H9 (cell line): ENCODE data around the gene GPD1L. TPM values are rescaled to one million over a fixed set of nuclear protein-coding genes. Genes with fewer than 3 reads are reported as not detected.

Experiments
- DNase-seq: peaks from one replicate; pipeline ENCODE4 v3.0.0-alpha.2; 2017
- H2AFZ ChIP-seq: one replicate; pipeline ENCODE4 v1.6.1; 2013; ENCODE audit warnings: mild to moderate bottlenecking, low read length, control low read depth, moderate library complexity
- H2AK5ac ChIP-seq: 2 replicates; pipeline ENCODE4 v1.6.1; 2013; ENCODE audit warnings: low read length, control low read depth, mixed read lengths; ENCODE audit not compliant: insufficient read length
- H2BK120ac ChIP-seq: one replicate; pipeline ENCODE4 v1.6.1; 2013; ENCODE audit warnings: low read depth, mild to moderate bottlenecking, low read length, control low read depth, inconsistent platforms; ENCODE audit not compliant: poor library complexity, severe bottlenecking
- H2BK12ac ChIP-seq: 2 replicates; pipeline ENCODE4 v1.6.1; 2013; ENCODE audit warnings: low read length, control low read depth, mixed read lengths, low read depth; ENCODE audit not compliant: insufficient read length
- H2BK15ac ChIP-seq: 2 replicates; pipeline ENCODE4 v1.6.1; 2013; ENCODE audit warnings: low read depth, low read length, control low read depth
- H2BK20ac ChIP-seq: one replicate; pipeline ENCODE4 v1.6.1; 2013; ENCODE audit warnings: low read depth, mild to moderate bottlenecking, low read length, control low read depth, inconsistent platforms; ENCODE audit not compliant: poor library complexity, severe bottlenecking
- H2BK5ac ChIP-seq: 2 replicates; pipeline ENCODE4 v1.6.1; 2013; ENCODE audit warnings: low read length, control low read depth, mixed read lengths; ENCODE audit not compliant: insufficient read length
- H3K14ac ChIP-seq: 2 replicates; pipeline ENCODE4 v1.6.1; 2013; ENCODE audit warnings: low read length, control low read depth; ENCODE audit not compliant: insufficient read depth
- H3K18ac ChIP-seq: 2 replicates; pipeline ENCODE4 v1.6.1; 2013; ENCODE audit warnings: low read depth, mild to moderate bottlenecking, mixed read lengths, low read length, control low read depth; ENCODE audit not compliant: insufficient read length
- H3K23ac ChIP-seq: 2 replicates; pipeline ENCODE4 v1.6.1; 2013; ENCODE audit warnings: low read length, control low read depth, mixed read lengths, low read depth; ENCODE audit not compliant: insufficient read length
- H3K23me2 ChIP-seq: 2 replicates; pipeline ENCODE4 v1.6.1; 2013; ENCODE audit warnings: low read depth, mild to moderate bottlenecking, mixed read lengths, low read length, control low read depth; ENCODE audit not compliant: insufficient read length, poor library complexity, severe bottlenecking
- H3K27ac ChIP-seq: 2 replicates; pipeline ENCODE4 v1.5.1; 2013; ENCODE audit warnings: low read length, control low read depth, mixed read lengths, low read depth; ENCODE audit not compliant: insufficient read length
- H3K27me3 ChIP-seq: 2 replicates; pipeline ENCODE4 v1.6.1; 2013; ENCODE audit warnings: low read length, control low read depth, inconsistent platforms; ENCODE audit not compliant: insufficient read depth
- H3K4ac ChIP-seq: 2 replicates; pipeline ENCODE4 v1.6.1; 2013; ENCODE audit warnings: low read depth, mild to moderate bottlenecking, control low read depth, inconsistent platforms, low read length, moderate library complexity
- H3K4me1 ChIP-seq: 2 replicates; pipeline ENCODE4 v1.6.1; 2013; ENCODE audit warnings: low read length, control low read depth, inconsistent platforms; ENCODE audit not compliant: insufficient read depth
- H3K4me2 ChIP-seq: 2 replicates; pipeline ENCODE4 v1.6.1; 2013; ENCODE audit warnings: low read length, control low read depth, mixed read lengths; ENCODE audit not compliant: insufficient read length, insufficient read depth
- H3K56ac ChIP-seq: 2 replicates; pipeline ENCODE4 v1.6.1; 2013; ENCODE audit warnings: low read depth, mild to moderate bottlenecking, mixed read lengths, low read length, control low read depth; ENCODE audit not compliant: insufficient read length
- H3K79me1 ChIP-seq: 2 replicates; pipeline ENCODE4 v1.6.1; 2013; ENCODE audit warnings: low read depth, mild to moderate bottlenecking, moderate library complexity, low read length, control low read depth, inconsistent platforms; ENCODE audit not compliant: insufficient read depth, poor library complexity, severe bottlenecking
- H3K79me2 ChIP-seq: 2 replicates; pipeline ENCODE4 v1.6.1; 2013; ENCODE audit warnings: low read length, control low read depth, inconsistent platforms; ENCODE audit not compliant: insufficient read depth
- H3K9ac ChIP-seq: 2 replicates; pipeline ENCODE4 v1.6.1; 2013; ENCODE audit warnings: low read length, control low read depth, mixed read lengths; ENCODE audit not compliant: insufficient read length; ENCODE audit errors: extremely low read depth
- H3K9me3 ChIP-seq: one replicate; pipeline ENCODE4 v1.6.1; 2013; ENCODE audit warnings: low read depth, low read length, inconsistent platforms; ENCODE audit not compliant: control insufficient read depth
- H3T11ph ChIP-seq: one replicate; pipeline ENCODE4 v1.6.1; 2013; ENCODE audit warnings: mild to moderate bottlenecking, low read length, control low read depth, inconsistent platforms
- H4K20me1 ChIP-seq: one replicate; pipeline ENCODE4 v1.6.1; 2013; ENCODE audit not compliant: control insufficient read depth, insufficient read length, insufficient read depth
- H4K5ac ChIP-seq: 2 replicates; pipeline ENCODE4 v1.6.1; 2013; ENCODE audit warnings: low read depth, mild to moderate bottlenecking, mixed read lengths, low read length, control low read depth; ENCODE audit not compliant: insufficient read length
- H4K8ac ChIP-seq: replicated peaks from 2 replicates; pipeline ENCODE4 v1.6.1; 2013; ENCODE audit warnings: low read length, control low read depth, mixed read lengths, low read depth; ENCODE audit not compliant: insufficient read length
- H4K91ac ChIP-seq: 2 replicates; pipeline ENCODE4 v1.6.1; 2013; ENCODE audit warnings: low read depth, mild to moderate bottlenecking, moderate library complexity, mixed read lengths, low read length, control low read depth; ENCODE audit not compliant: insufficient read length
- H3K27ac Mint-ChIP-seq, 3 experiments: 2 replicates in 2 of 3; 3 replicates in 1 of 3; pipeline ENCODE4 v1.8.0; 2020 to 2021; ENCODE audit warnings: mixed read lengths in 3 of 3, mild to moderate bottlenecking in 1 of 3, moderate library complexity in 1 of 3
- H3K27me3 Mint-ChIP-seq: 2 replicates; pipeline ENCODE4 v1.8.0; 2021; ENCODE audit warnings: low read depth, mild to moderate bottlenecking, moderate library complexity, mixed read lengths
- H3K36me3 Mint-ChIP-seq, 3 experiments: 2 replicates in 2 of 3; 3 replicates in 1 of 3; pipeline ENCODE4 v1.8.0; 2020 to 2021; ENCODE audit warnings: low read depth in 3 of 3, mixed read lengths in 3 of 3; ENCODE audit not compliant: insufficient read depth in 1 of 3
- H3K4me1 Mint-ChIP-seq, 2 experiments: 2 replicates each; pipeline ENCODE4 v1.8.0; 2020; ENCODE audit warnings: mixed read lengths in 2 of 2
- H3K4me3 Mint-ChIP-seq, 2 experiments: 2 replicates in 1 of 2; 3 replicates in 1 of 2; pipeline ENCODE4 v1.8.0; 2020 to 2021; ENCODE audit warnings: mild to moderate bottlenecking in 2 of 2, mixed read lengths in 2 of 2, moderate library complexity in 1 of 2
- H3K9me3 Mint-ChIP-seq, 2 experiments: 2 replicates in 1 of 2; 3 replicates in 1 of 2; pipeline ENCODE4 v1.8.0; 2020; ENCODE audit warnings: mild to moderate bottlenecking in 2 of 2, mixed read lengths in 2 of 2, moderate library complexity in 1 of 2
- WGBS: extraction: QIAGEN DNeasy Blood & Tissue Kit; methylation state at CpG from one replicate; pipeline ENCODE4 v1.1.7; 2013; ENCODE audit warnings: missing lambda C conversion rate, low lambda C conversion rate, mixed read lengths; ENCODE audit not compliant: insufficient read length; ENCODE audit errors: extremely low coverage; 5-methylcytosine and 5-hydroxymethylcytosine counted together
- total RNA-seq: library from RNA; stranded (reverse); gene quantifications from 2 replicates; pipeline ENCODE4 v1.2.1, GENCODE V29; 2021
- TF ChIP-seq, protein P1 (sequence below): fragments of 200-600 bp; sonication (generic); conservative IDR thresholded peaks from 3 replicates; pipeline ENCODE4 v1.8.0; 2021; ENCODE audit warnings: antibody characterized with exemption, mild to moderate bottlenecking

Gene GPD1L
- total RNA-seq, 1 experiment from 2014 or later = 3.7 TPM

DNA sequence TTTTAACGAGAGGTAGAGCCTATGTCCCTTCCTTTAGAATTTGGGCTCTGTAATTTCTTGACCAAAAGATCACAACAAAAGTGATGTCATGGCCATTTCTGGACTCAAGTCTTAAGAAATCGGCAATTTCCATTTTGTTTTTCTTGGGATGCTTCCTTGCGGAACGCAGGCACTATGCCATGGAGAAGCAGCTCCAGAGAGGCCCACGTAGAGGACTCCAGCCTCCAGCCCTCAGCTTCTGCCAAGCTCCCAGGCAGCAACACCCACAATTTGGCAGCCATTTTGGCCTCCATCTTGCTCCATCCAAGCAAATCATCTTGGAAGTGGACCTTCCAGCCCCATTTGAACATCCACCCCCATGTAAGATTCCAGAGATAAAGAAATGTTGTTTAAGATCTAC is 6.0 kb upstream of the GPD1L start:
- no peak overlapping the region for H3K56ac ChIP-seq
- H2AK5ac ChIP-seq = no peak overlapping the region
- no peak overlapping the region for H3K4ac ChIP-seq
- no peak overlapping the region for H3K4me3 Mint-ChIP-seq
- no peak overlapping the region for H2BK120ac ChIP-seq
- no peak overlapping the region for H2BK5ac ChIP-seq
- H3K79me1 ChIP-seq = no peaks in the 10 kb centered on the region
- no peak overlapping the region for H3K4me2 ChIP-seq
- no peaks in the 10 kb centered on the region for H3K4me1 ChIP-seq
- H2BK12ac ChIP-seq = no peak overlapping the region
- H4K5ac ChIP-seq = no peak overlapping the region
- no peaks in the 10 kb centered on the region for H3K79me2 ChIP-seq
- no peak overlapping the region for H2BK20ac ChIP-seq
- no CpG with 5 or more reads among the region's 5 CpGs for WGBS
- DNase-seq = no peak
- H3K4me1 Mint-ChIP-seq = no peaks in the 10 kb centered on the region
- H4K20me1 ChIP-seq = no peaks in the 10 kb centered on the region
- H3K36me3 Mint-ChIP-seq = peaks cover 11 to 25% (median 25%) of the 10 kb centered on the region in 3 experiments
- no peak overlapping the region for H3K27ac Mint-ChIP-seq
- H3K9ac ChIP-seq = no peak overlapping the region
- H3K23ac ChIP-seq = no peak overlapping the region
- peaks cover 25% of the 10 kb centered on the region for H3K9me3 ChIP-seq
- no peak overlapping the region for H4K91ac ChIP-seq
- no peaks in the 10 kb centered on the region for H3K23me2 ChIP-seq
- H3K27me3 Mint-ChIP-seq = peaks cover 4% of the 10 kb centered on the region
- no peak overlapping the region for H2AFZ ChIP-seq
- no peak overlapping the region for H4K8ac ChIP-seq
- H3K27me3 ChIP-seq = no peaks in the 10 kb centered on the region; the same call in 1 of the 2 replicates
- H3T11ph ChIP-seq = no peak overlapping the region
- peaks cover 34 to 36% of the 10 kb centered on the region in 2 experiments for H3K9me3 Mint-ChIP-seq
- no peak overlapping the region for H2BK15ac ChIP-seq
- TF ChIP-seq, protein P1, sequence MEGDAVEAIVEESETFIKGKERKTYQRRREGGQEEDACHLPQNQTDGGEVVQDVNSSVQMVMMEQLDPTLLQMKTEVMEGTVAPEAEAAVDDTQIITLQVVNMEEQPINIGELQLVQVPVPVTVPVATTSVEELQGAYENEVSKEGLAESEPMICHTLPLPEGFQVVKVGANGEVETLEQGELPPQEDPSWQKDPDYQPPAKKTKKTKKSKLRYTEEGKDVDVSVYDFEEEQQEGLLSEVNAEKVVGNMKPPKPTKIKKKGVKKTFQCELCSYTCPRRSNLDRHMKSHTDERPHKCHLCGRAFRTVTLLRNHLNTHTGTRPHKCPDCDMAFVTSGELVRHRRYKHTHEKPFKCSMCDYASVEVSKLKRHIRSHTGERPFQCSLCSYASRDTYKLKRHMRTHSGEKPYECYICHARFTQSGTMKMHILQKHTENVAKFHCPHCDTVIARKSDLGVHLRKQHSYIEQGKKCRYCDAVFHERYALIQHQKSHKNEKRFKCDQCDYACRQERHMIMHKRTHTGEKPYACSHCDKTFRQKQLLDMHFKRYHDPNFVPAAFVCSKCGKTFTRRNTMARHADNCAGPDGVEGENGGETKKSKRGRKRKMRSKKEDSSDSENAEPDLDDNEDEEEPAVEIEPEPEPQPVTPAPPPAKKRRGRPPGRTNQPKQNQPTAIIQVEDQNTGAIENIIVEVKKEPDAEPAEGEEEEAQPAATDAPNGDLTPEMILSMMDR = no peak
- H3K18ac ChIP-seq = no peak overlapping the region
- no peak overlapping the region for H3K27ac ChIP-seq
- H3K14ac ChIP-seq = no peak overlapping the region
